ENCODE data around the gene DSCAM.

DNA sequence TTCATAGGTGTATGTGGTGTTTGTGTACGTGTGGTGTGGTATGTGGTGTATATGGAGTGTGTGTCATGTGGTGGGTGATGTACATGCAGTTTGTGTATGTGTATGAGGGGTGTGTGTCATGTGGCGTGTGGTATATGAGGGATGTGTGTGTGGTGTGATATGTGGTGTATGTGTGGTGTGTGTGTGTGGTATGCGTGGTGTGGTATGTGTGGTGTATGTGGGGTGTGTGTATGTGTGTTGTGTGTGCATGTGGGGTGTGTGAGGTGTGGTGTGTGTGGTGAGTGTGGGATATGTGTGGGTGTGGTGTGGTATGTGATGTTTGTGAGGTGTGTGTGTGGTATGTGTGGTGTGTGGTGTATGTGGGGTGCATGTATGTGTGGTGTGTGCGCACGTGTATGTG lies 707.3 kb downstream of the DSCAM start:
- TF ChIP-seq, protein P1, sequence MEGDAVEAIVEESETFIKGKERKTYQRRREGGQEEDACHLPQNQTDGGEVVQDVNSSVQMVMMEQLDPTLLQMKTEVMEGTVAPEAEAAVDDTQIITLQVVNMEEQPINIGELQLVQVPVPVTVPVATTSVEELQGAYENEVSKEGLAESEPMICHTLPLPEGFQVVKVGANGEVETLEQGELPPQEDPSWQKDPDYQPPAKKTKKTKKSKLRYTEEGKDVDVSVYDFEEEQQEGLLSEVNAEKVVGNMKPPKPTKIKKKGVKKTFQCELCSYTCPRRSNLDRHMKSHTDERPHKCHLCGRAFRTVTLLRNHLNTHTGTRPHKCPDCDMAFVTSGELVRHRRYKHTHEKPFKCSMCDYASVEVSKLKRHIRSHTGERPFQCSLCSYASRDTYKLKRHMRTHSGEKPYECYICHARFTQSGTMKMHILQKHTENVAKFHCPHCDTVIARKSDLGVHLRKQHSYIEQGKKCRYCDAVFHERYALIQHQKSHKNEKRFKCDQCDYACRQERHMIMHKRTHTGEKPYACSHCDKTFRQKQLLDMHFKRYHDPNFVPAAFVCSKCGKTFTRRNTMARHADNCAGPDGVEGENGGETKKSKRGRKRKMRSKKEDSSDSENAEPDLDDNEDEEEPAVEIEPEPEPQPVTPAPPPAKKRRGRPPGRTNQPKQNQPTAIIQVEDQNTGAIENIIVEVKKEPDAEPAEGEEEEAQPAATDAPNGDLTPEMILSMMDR (IDR thresholded peaks at IDR 0.05), result no peak
- TF ChIP-seq POLR2A (IDR thresholded peaks at IDR 0.05), result no peak
